Uterus (tissue), 4 donors: ENCODE results near the gene KLF17. TPM values are rescaled to one million over a fixed set of nuclear protein-coding genes. Genes with fewer than 3 reads are reported as not detected.

Experiments used
- DNase-seq, 2 donors: peaks; one replicate each; pipeline ENCODE4 v3.0.0-alpha.2; 2019 to 2020
- H3K27ac ChIP-seq, 2 donors: fragments of 200-600 bp; sonication (generic); 1 replicate in 1 of 2; 2 replicates in 1 of 2; pipeline ENCODE4 v1.5.1; 2016 to 2018
- H3K27me3 ChIP-seq, 2 donors: fragments of 200-600 bp; sonication (generic); one replicate each; pipeline ENCODE4 v1.5.1; 2018 to 2019; ENCODE audit warnings: control low read depth in 1 of 2
- H3K36me3 ChIP-seq, 2 donors: fragments of 200-600 bp; sonication (generic); one replicate each; pipeline ENCODE4 v1.5.1; 2019; ENCODE audit warnings: control low read depth in 1 of 2
- H3K4me1 ChIP-seq, 2 donors: fragments of 200-600 bp; sonication (generic); one replicate each; pipeline ENCODE4 v1.5.1; 2018 to 2019; ENCODE audit warnings: control low read depth in 1 of 2
- H3K4me3 ChIP-seq, 2 donors: fragments of 200-600 bp; sonication (generic); 1 replicate in 1 of 2; 2 replicates in 1 of 2; pipeline ENCODE4 v1.5.1; 2018 to 2019; ENCODE audit warnings: mild to moderate bottlenecking in 1 of 2
- H3K9me3 ChIP-seq, 2 donors: fragments of 200-600 bp; sonication (generic); one replicate each; pipeline ENCODE4 v1.5.1; 2019; ENCODE audit warnings: control low read depth in 1 of 2
- CTCF ChIP-seq, 4 experiments: fragments of 200-600 bp in 2 of 4; fragments of 450-650 bp in 2 of 4; sonication (generic) in 2 of 4; IDR thresholded peaks; one replicate each; pipeline ENCODE4 v1.5.1; 2016 to 2019; ENCODE audit warnings: antibody characterized with exemption in 4 of 4, mild to moderate bottlenecking in 2 of 4, moderate library complexity in 1 of 4
- POLR2A ChIP-seq, 2 donors: fragments of 450-650 bp; IDR thresholded peaks; one replicate each; pipeline ENCODE4 v1.6.1; 2016; ENCODE audit warnings: antibody characterized with exemption in 2 of 2, mild to moderate bottlenecking in 1 of 2, moderate library complexity in 1 of 2
- intact Hi-C: fragments of 100-400 bp; cut with DNase I; formaldehyde crosslinking; loops from one replicate; pipeline ENCODE4 v1.15.1; 2023; ENCODE audit warnings: low total_unique reads
- total RNA-seq, 4 donors: library from RNA; depleted of rRNA in 3 of 4; stranded (reverse); fragments of >200 nt in 3 of 4; gene quantifications; one replicate each; pipeline versions ENCODE4 v1.1.0 to v1.2.4, GENCODE V29; 2014 to 2023
- donor health status: DM: yes; HTN: yes; CAD: no.

The KLF17 gene
- total RNA-seq, 4 donors from 2014 or later = 0.26 to 1.9 (median 0.58) TPM; not detected in 1

GRCh38 chr1:44151808-44152207, 33.2 kb downstream of the KLF17 start:
- no peak overlapping the region for H3K4me3 ChIP-seq
- H3K27ac ChIP-seq = no peak overlapping the region
- no peaks in the 10 kb centered on the region for H3K9me3 ChIP-seq
- H3K36me3 ChIP-seq = no peaks in the 10 kb centered on the region
- TF ChIP-seq POLR2A (IDR thresholded peaks at IDR 0.05) (no peak), CTCF (IDR thresholded peaks at IDR 0.05) (no peak)
- no peaks in the 10 kb centered on the region for H3K4me1 ChIP-seq
- intact Hi-C loops = no loop called here
- no peaks in the 10 kb centered on the region for H3K27me3 ChIP-seq
- DNase-seq = no peak

DNA sequence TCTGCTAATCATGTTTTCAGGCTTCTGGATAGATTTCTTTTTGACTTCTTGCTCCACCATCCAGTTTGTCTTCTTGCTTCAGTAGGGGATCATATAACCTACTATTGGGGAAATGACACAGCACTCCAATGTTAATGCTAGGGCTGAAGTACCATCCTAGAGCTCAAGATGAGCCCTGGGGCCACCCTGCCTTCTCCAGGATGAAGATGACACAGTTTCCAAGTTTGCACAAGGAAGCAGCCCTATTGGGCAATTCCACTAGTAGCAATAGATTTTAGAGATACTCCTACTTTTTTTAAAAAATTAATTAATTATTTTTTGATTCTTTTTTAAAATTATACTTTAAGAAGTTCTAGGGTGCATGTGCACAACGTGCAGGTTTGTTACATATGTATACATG, 34.1 kb downstream of the KLF17 start:
- Histone ChIP-seq H3K9me3 (no peaks in the 10 kb centered on the region), H3K4me1 (no peaks in the 10 kb centered on the region), H3K27me3 (no peaks in the 10 kb centered on the region), H3K4me3 (no peak overlapping the region), H3K36me3 (no peaks in the 10 kb centered on the region), H3K27ac (no peak overlapping the region)
- TF ChIP-seq POLR2A (IDR thresholded peaks at IDR 0.05) (no peak), CTCF (IDR thresholded peaks at IDR 0.05) (no peak)
- intact Hi-C loops = no loop called here
- DNase-seq = no peak

- no peak for TF ChIP-seq POLR2A (IDR thresholded peaks at IDR 0.05)
- no peak for TF ChIP-seq CTCF (IDR thresholded peaks at IDR 0.05)
- Histone ChIP-seq H3K9me3 (no peaks in the 10 kb centered on the region), H3K4me1 (no peaks in the 10 kb centered on the region), H3K27me3 (no peaks in the 10 kb centered on the region), H3K4me3 (no peak overlapping the region), H3K27ac (no peak overlapping the region), H3K36me3 (no peaks in the 10 kb centered on the region)
- intact Hi-C loops = no loop called here
- no peak for DNase-seq
Observed at GRCh38 chr1:44154049-44154448, 35.4 kb downstream of the KLF17 start.

GRCh38 chr1:44157903-44158302, 39.3 kb downstream of the KLF17 start:
- Histone ChIP-seq H3K4me3 (no peak overlapping the region), H3K4me1 (no peaks in the 10 kb centered on the region), H3K36me3 (no peaks in the 10 kb centered on the region), H3K27ac (no peak overlapping the region), H3K27me3 (no peaks in the 10 kb centered on the region), H3K9me3 (no peaks in the 10 kb centered on the region)
- no peak for TF ChIP-seq POLR2A (IDR thresholded peaks at IDR 0.05)
- TF ChIP-seq CTCF (IDR thresholded peaks at IDR 0.05) = no peak
- DNase-seq = no peak
- intact Hi-C loops = no loop called here

GRCh38 chr1:44158871-44159270, 40.2 kb downstream of the KLF17 start:
- intact Hi-C loops = no loop called here
- Histone ChIP-seq H3K27ac (no peak overlapping the region), H3K27me3 (no peaks in the 10 kb centered on the region), H3K9me3 (no peaks in the 10 kb centered on the region), H3K4me1 (no peaks in the 10 kb centered on the region), H3K36me3 (no peaks in the 10 kb centered on the region), H3K4me3 (no peak overlapping the region)
- TF ChIP-seq POLR2A (IDR thresholded peaks at IDR 0.05) (no peak), CTCF (IDR thresholded peaks at IDR 0.05) (no peak)
- DNase-seq = no peak
